22Rv1 (cell line): Measurements from ENCODE around the gene ZDHHC8.

Experiments
- H3K27ac ChIP-seq: fragments of 450-650 bp; 2 replicates; pipeline ENCODE4 v1.5.1; 2017
- ZFX ChIP-seq: fragments of 450-650 bp; IDR thresholded peaks from 2 replicates; pipeline ENCODE4 v1.6.1; 2017; ENCODE audit warnings: antibody characterized with exemption, borderline replicate concordance
- TF ChIP-seq, protein P1 (sequence below): fragments of 450-650 bp; IDR thresholded peaks from 2 replicates; pipeline ENCODE4 v1.5.1; 2017; ENCODE audit warnings: mild to moderate bottlenecking

The ZDHHC8 gene, protein sequence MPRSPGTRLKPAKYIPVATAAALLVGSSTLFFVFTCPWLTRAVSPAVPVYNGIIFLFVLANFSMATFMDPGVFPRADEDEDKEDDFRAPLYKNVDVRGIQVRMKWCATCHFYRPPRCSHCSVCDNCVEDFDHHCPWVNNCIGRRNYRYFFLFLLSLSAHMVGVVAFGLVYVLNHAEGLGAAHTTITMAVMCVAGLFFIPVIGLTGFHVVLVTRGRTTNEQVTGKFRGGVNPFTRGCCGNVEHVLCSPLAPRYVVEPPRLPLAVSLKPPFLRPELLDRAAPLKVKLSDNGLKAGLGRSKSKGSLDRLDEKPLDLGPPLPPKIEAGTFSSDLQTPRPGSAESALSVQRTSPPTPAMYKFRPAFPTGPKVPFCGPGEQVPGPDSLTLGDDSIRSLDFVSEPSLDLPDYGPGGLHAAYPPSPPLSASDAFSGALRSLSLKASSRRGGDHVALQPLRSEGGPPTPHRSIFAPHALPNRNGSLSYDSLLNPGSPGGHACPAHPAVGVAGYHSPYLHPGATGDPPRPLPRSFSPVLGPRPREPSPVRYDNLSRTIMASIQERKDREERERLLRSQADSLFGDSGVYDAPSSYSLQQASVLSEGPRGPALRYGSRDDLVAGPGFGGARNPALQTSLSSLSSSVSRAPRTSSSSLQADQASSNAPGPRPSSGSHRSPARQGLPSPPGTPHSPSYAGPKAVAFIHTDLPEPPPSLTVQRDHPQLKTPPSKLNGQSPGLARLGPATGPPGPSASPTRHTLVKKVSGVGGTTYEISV

DNA sequence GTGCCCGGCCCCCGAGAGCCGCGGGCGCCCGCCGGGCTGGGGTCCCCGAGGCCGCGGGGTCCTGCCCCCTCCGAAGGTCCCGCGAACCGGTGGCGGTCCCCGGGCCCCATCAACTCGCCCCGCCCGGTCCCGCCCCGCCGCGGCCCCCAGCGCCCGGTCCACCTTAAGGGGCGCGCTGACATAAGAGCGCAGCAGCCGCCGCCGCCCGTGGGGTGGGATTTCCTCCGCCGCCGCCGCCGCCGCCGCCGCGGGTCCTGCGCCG is at the start of gene ZDHHC8:
TSS of gene ZDHHC8 (plus strand) at position 208 of the 262 bp plus-strand sequence. CDS start 144 bp downstream, outside the sequence.
- H3K27ac ChIP-seq: peak within 1 kb of the TSS; percentile 74
- TF ChIP-seq, protein P1, sequence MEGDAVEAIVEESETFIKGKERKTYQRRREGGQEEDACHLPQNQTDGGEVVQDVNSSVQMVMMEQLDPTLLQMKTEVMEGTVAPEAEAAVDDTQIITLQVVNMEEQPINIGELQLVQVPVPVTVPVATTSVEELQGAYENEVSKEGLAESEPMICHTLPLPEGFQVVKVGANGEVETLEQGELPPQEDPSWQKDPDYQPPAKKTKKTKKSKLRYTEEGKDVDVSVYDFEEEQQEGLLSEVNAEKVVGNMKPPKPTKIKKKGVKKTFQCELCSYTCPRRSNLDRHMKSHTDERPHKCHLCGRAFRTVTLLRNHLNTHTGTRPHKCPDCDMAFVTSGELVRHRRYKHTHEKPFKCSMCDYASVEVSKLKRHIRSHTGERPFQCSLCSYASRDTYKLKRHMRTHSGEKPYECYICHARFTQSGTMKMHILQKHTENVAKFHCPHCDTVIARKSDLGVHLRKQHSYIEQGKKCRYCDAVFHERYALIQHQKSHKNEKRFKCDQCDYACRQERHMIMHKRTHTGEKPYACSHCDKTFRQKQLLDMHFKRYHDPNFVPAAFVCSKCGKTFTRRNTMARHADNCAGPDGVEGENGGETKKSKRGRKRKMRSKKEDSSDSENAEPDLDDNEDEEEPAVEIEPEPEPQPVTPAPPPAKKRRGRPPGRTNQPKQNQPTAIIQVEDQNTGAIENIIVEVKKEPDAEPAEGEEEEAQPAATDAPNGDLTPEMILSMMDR: no peak
- TF ChIP-seq ZFX: no peak

DNA sequence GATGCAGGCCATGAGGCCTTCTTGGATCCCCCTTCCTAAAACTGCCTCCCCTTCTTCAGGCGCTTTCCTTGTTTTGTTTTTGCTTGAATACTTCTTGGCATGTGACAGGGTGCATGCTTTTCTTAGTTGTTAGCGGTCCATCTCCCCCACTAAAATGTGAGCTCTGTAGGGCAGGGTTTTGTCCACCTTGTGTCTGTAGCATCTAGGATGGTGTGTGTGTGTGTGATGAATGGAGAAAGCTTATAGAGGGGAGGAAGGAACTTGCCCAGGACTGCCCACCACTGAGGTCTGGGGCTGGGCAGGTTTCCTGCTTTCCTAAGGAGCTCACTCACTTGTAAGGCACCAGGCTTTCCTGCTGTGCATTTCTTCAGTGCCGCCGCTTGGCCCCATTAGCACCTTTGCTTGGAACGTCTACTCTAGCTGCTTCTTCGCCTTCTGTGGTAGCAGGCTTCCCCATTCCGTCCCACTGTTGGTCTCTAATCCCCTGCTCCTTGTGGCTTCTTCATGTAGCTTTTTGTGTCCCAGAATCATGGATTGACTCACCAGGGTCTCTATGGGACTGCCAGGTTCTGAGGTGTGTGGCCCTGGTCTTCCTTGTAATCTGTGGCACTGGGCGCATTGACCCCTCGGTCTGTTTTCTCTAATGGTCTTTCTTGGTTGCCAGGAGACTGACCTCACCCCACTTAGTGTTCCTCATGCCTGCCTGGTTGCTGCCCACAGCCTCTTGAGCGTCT is 48.3 kb upstream of the ZDHHC8 start:
- H3K27ac ChIP-seq: no peak overlapping the region

DNA sequence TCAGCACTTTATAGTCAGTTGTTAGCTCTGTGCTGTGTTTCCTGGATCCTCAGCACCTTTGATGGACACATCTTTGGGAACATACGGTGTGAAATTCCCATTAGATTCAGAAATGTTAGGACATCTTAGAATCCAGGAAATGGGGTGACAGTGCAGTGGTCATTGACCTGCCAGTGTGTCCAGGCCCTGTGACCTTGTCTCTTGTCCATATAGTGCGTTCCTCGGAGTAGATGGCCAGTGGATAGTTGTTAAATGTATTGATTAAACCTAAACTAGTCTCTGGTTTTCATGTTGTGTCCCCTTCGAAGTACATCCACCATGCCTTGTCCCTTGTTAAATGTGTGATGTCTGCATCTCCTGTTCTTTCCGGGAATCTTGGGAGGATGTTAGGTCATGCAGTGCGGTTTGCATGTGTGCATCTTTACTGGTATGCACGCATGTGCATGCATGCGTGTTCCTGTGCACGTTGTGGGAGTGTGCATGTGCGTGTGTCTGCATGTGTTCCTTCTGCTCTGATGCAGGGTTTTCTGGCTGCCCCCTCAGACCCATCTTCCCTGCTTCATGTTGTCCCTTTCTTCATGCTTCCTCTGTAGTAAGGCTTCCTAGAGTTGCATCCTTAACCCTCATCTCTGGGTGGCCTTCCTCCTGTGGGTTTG is 47.6 kb upstream of the ZDHHC8 start:
- TF ChIP-seq, protein P1: no peak
- TF ChIP-seq ZFX: no peak
- H3K27ac ChIP-seq: peak overlapping the region; percentile 35; the same call in 1 of the 2 replicates

More for the DNA sequence above, 48.3 kb upstream of the ZDHHC8 start:
- TF ChIP-seq ZFX: no peak
- TF ChIP-seq, protein P1: no peak

DNA sequence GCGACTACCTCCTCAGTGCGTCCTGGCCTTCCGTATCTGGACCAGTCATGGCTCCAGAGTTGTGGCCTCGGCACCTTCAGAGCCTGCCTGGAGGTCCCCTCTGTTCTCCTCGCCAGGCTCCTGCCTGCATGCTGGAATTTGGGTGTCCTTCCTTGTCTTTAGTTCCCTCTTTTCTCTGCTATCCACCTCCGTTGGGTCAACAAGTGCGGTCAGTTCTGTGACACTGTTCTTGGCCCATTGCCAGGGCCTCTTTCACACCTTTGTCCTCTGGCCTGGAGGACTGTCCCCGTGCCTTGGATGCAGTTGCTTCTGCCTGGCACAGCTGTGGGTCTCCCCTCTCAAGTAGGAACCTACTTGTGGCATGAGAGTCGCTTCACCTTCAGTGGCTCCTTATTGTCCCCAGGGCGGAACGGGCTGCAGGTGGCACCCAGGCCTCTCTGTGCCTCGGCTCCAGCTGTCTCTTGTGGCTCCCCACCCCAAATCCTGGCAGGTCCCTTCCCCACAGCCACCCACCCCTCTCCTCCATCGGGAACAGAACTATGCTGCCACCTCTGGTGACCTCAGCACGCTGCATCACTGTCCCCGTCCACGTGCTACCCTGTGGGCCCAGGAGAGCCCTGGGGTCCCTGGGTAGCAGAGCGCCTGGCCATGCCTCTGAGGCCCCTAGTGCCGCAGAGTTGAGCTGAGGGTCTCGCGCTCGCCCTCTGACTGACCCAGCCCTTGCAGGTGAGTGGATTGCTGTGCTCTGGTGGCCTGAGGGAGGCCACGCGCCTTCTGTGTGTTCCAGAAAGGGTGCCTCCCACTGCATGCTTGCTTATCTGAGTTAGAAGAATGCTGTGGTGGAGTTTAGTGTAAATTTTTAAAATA is 46.8 kb upstream of the ZDHHC8 start:
- TF ChIP-seq, protein P1: peak; percentile 72
- TF ChIP-seq ZFX: no peak
- H3K27ac ChIP-seq: peak overlapping the region; percentile 35; the same call in 1 of the 2 replicates

DNA sequence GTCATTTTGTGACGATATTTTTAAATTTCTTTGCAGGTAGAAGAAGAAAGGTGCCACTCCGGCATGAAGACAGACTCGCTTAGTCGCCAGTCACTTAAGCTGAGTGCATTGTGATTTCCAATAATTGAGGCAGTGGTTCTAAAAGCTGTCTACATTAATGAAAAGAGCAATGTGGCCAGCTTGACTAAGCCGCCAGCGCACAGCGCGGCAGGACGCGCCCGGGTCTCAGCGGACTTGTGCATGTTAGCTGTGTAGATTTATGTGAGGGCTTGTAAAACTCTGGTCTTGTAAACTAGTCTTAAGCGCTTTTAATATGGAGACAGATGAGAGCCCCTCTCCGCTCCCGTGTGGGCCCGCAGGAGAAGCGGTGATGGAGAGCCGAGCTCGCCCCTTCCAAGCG is 46.0 kb upstream of the ZDHHC8 start:
- no peak overlapping the region for H3K27ac ChIP-seq
- TF ChIP-seq, protein P1: no peak
- TF ChIP-seq ZFX: no peak

DNA sequence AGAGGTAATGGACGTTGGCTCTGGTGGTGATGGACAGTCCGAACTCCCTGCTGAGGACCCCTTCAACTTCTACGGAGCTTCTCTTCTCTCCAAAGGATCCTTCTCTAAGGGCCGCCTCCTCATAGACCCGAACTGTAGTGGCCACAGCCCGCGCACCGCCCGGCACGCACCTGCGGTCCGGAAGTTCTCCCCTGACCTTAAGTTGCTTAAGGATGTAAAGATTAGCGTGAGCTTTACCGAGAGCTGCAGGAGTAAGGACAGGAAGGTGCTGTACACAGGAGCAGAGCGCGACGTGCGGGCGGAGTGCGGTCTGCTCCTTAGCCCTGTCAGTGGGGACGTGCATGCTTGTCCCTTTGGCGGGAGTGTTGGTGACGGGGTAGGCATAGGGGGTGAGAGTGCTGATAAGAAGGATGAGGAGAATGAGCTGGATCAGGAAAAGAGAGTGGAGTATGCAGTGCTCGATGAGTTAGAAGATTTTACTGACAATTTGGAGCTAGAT is 45.5 kb upstream of the ZDHHC8 start:
- H3K27ac ChIP-seq: no peak overlapping the region
- TF ChIP-seq, protein P1: no peak
- TF ChIP-seq ZFX: no peak
